Measurements from ENCODE around the gene BICRA.

DNA sequence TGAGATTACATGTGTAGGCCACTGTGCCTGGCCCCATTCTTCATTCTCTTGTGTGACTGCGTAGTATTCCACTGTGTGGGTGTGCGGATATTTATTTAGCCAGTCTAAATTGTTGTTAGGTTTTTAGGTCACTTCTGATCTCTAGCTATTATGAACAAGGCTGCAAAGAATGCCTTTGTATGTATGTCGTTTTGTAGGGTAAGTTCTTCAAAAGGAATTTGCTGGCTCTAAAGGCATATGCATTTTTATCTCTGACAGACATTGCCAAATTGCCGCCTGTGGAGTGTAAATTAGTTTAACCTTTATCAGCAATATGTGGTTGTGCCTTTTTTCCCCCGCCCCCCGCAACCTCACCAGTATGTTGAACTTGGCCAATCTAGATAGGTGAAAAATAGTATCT, 74.0 kb downstream of the BICRA start:
- TF ChIP-seq, protein P1, sequence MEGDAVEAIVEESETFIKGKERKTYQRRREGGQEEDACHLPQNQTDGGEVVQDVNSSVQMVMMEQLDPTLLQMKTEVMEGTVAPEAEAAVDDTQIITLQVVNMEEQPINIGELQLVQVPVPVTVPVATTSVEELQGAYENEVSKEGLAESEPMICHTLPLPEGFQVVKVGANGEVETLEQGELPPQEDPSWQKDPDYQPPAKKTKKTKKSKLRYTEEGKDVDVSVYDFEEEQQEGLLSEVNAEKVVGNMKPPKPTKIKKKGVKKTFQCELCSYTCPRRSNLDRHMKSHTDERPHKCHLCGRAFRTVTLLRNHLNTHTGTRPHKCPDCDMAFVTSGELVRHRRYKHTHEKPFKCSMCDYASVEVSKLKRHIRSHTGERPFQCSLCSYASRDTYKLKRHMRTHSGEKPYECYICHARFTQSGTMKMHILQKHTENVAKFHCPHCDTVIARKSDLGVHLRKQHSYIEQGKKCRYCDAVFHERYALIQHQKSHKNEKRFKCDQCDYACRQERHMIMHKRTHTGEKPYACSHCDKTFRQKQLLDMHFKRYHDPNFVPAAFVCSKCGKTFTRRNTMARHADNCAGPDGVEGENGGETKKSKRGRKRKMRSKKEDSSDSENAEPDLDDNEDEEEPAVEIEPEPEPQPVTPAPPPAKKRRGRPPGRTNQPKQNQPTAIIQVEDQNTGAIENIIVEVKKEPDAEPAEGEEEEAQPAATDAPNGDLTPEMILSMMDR (IDR thresholded peaks at IDR 0.05; ENCODE audit: control extremely low read depth in 1 of 3, insufficient read depth in 1 of 3, low read depth in 1 of 3, low read length in 3 of 3) = no peak
- TF ChIP-seq POLR2A (IDR thresholded peaks at IDR 0.05; ENCODE audit: control extremely low read depth in 1 of 2, low read depth in 2 of 2, low read length in 2 of 2) = no peak
- no peak for TF ChIP-seq TCF12 (IDR thresholded peaks at IDR 0.05; ENCODE audit: low read depth, low read length)

Measured in H1 (cell line).